ENCODE data around the gene MAPK8. TPM values are rescaled to one million over a fixed set of nuclear protein-coding genes. Genes with fewer than 3 reads are reported as not detected.

Gene MAPK8
- total RNA-seq, 1 donor from 2014 or later = 42.3 TPM

DNA sequence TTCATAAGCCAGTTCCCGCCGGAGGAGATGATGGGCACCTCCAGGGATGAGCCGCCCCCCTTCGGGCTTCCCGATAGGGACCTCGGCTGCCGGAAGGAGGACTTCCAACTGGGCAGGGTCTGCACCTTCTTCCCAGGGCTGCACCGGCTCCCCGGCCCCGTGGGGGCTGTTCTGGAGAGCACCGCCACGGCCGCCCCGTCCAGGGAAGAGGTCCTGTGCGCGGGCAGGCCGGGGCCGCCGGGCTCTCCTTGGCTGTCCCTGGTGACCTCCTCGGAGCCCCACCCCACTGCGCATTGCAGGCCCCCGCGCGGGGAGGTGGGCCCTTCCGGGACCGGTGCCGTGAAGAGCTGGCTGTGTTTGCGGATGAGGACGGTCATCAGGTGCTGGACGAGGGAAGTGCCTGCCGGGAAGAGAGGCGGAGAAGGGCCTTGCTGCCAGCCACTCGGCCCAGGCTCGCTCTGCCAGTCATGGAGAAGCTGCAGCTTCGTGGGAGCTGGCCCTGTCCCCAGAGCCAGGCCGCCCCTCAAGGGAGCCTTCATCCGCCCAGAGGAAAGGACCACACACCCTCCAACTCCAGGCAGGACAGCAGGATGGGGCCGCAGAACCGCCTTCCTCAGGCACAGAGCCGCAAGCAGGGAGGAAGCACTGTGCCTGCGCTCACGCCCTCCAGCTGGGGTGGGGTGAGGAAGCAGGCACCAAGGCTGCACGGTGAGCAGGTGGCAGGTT is 144.4 kb downstream of the MAPK8 start:
- Histone ChIP-seq H3K4me3 (no peak overlapping the region), H3K27me3 (no peaks in the 10 kb centered on the region), H3K27ac (no peak overlapping the region), H3K36me3 (no peaks in the 10 kb centered on the region), H3K4me1 (no peaks in the 10 kb centered on the region), H3K9me3 (no peaks in the 10 kb centered on the region)
- TF ChIP-seq, protein P1, sequence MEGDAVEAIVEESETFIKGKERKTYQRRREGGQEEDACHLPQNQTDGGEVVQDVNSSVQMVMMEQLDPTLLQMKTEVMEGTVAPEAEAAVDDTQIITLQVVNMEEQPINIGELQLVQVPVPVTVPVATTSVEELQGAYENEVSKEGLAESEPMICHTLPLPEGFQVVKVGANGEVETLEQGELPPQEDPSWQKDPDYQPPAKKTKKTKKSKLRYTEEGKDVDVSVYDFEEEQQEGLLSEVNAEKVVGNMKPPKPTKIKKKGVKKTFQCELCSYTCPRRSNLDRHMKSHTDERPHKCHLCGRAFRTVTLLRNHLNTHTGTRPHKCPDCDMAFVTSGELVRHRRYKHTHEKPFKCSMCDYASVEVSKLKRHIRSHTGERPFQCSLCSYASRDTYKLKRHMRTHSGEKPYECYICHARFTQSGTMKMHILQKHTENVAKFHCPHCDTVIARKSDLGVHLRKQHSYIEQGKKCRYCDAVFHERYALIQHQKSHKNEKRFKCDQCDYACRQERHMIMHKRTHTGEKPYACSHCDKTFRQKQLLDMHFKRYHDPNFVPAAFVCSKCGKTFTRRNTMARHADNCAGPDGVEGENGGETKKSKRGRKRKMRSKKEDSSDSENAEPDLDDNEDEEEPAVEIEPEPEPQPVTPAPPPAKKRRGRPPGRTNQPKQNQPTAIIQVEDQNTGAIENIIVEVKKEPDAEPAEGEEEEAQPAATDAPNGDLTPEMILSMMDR (IDR thresholded peaks at IDR 0.05) = no peak
- DNase-seq (peak; percentile 62), ATAC-seq (no peak)
- intact Hi-C loops (cut with DNase I) = no loop called here

DNA sequence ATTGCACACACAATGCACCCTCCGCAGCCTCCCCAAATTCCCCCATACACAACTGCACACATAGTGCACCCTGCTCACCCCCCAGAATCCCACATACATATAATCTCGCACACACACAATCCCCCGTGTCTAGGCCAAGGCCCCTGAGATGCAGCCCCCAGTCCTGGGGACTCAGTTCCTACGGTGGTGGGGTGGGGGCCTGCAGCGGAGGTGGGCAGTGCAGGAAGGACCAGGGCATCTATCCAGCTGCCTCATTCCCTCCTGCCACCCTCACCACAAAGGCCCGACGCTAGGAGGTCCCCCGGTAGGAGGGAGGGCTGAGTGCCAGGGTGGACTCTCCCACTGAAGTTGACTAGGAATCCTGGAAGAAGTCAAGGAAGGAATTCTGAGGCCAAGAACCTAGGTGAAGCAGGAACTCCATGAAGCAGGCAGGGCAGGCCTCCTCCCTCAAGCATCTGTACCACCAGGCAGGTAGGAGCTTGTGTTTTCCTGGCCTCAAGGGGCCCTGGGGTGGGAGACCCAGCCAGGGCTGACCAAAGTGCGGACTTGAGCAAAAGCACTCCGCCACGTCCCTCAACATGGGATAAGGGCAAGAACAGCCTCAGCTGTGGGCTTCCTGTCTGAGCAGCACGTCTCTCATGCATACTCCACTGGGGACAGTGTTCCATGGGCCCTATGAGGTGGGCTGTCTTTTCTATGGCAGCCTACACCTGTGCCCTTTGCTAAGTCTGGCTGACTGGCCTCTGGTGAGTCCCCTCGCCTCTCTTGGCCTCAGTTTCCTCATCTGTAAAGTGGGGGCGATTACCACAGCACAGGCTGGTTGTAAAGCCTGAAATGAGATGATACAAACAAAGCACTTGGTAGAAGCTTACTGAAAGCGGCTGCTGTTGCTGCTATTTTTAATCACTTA is 145.7 kb downstream of the MAPK8 start:
- TF ChIP-seq, protein P1 (IDR thresholded peaks at IDR 0.05) = no peak
- Histone ChIP-seq H3K27me3 (no peaks in the 10 kb centered on the region), H3K4me3 (no peak overlapping the region), H3K36me3 (no peaks in the 10 kb centered on the region), H3K27ac (no peak overlapping the region), H3K9me3 (no peaks in the 10 kb centered on the region), H3K4me1 (peaks cover 3% of the 10 kb centered on the region)
- intact Hi-C loops (cut with DNase I) = no loop called here
- ATAC-seq (no peak), DNase-seq (peak; percentile 54)

DNA sequence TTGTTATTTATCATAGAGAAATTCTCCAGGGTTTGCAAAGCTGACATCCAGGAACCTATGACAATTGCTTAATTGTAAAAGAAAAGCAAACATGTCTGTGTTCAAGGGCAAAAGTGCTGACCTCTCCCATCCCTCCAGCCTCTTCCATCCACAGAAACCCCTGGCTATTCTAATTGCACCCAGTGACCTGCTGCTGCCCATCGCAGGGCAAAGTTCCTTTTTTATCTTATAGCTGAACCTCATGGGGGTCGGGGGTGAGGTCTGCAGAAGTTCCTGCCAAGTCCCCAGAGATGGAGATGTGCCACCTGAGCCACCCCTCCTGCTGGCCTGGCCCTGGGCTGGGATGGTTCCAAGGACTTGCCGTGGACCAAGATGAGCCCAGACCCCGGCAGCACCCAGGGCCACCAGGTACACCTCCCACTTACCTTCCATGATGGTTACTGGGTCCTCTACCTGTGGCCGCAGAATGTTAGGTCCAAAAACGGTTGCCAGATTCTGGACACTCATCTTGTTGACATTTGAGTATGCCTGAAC is 146.5 kb downstream of the MAPK8 start:
- TF ChIP-seq, protein P1 (IDR thresholded peaks at IDR 0.05) = no peak
- DNase-seq (no peak), ATAC-seq (no peak)
- Histone ChIP-seq H3K9me3 (no peaks in the 10 kb centered on the region), H3K36me3 (no peaks in the 10 kb centered on the region), H3K27me3 (no peaks in the 10 kb centered on the region), H3K4me3 (no peak overlapping the region), H3K4me1 (peaks cover 3% of the 10 kb centered on the region), H3K27ac (no peak overlapping the region)
- intact Hi-C loops (cut with DNase I) = no loop called here

- no peak overlapping the region for H3K4me3 ChIP-seq
- H3K27me3 ChIP-seq = no peaks in the 10 kb centered on the region
- peak; percentile 27 for ATAC-seq
- DNase-seq = peak; percentile 40
- H3K36me3 ChIP-seq = no peaks in the 10 kb centered on the region
- H3K9me3 ChIP-seq = no peaks in the 10 kb centered on the region
- H3K27ac ChIP-seq = no peak overlapping the region
- TF ChIP-seq, protein P1 (IDR thresholded peaks at IDR 0.05) = no peak
- intact Hi-C loops (cut with DNase I) = no loop called here
- H3K4me1 ChIP-seq = peaks cover 3% of the 10 kb centered on the region
Observed at GRCh38 chr10:48453451-48454301, 147.2 kb downstream of the MAPK8 start.
